Coronary artery (tissue), 2 donors: Measurements from ENCODE around the gene MRPL1.

Source experiments
- DNase-seq: peaks from one replicate; pipeline ENCODE4 v3.0.0-alpha.2; 2017; ENCODE audit warnings: low spot score
- H3K27ac ChIP-seq, 2 donors: fragments of 200-600 bp; sonication (generic); one replicate each; pipeline ENCODE4 v1.5.1; 2016 to 2019
- H3K4me3 ChIP-seq: fragments of 200-600 bp; sonication (generic); 2 replicates; pipeline ENCODE4 v1.5.1; 2016; ENCODE audit warnings: mild to moderate bottlenecking, moderate library complexity
- TF ChIP-seq, protein P1 (sequence below): fragments of 200-600 bp; sonication (generic); IDR thresholded peaks from one replicate; pipeline ENCODE4 v1.5.1; 2019; ENCODE audit warnings: antibody characterized with exemption

MRPL1 gene

DNA sequence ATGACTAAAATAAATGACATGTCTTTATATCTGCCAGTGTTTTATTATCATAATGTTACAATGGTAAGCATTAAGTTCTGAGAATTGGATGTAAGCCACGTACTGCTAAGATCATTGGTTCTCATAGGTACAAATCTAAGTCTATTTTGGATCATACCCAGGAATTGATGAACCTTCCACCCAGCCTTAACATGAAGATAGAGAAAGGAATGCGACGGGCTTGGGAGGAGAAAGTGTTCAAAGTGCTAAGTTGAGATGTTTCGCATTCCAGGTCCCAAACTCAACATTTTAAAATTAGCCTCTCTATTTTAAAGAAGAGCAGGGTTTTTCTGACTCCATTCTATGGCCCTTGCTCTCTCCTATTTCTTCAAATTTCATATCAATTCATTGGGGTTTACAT, 139.6 kb downstream of the MRPL1 start:
- DNase-seq, result no peak
- TF ChIP-seq, protein P1, sequence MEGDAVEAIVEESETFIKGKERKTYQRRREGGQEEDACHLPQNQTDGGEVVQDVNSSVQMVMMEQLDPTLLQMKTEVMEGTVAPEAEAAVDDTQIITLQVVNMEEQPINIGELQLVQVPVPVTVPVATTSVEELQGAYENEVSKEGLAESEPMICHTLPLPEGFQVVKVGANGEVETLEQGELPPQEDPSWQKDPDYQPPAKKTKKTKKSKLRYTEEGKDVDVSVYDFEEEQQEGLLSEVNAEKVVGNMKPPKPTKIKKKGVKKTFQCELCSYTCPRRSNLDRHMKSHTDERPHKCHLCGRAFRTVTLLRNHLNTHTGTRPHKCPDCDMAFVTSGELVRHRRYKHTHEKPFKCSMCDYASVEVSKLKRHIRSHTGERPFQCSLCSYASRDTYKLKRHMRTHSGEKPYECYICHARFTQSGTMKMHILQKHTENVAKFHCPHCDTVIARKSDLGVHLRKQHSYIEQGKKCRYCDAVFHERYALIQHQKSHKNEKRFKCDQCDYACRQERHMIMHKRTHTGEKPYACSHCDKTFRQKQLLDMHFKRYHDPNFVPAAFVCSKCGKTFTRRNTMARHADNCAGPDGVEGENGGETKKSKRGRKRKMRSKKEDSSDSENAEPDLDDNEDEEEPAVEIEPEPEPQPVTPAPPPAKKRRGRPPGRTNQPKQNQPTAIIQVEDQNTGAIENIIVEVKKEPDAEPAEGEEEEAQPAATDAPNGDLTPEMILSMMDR, result no peak
- H3K27ac ChIP-seq, result no peak overlapping the region
- no peak overlapping the region for H3K4me3 ChIP-seq
